Nephron progenitor cell (in vitro differentiated cells): Measurements from ENCODE around the gene MIA2.

Experiments used
- DNase-seq: peaks from one replicate; pipeline ENCODE4 v3.0.0; 2021
- H3K27ac Mint-ChIP-seq: 2 replicates; pipeline ENCODE4 v1.8.0; 2021; ENCODE audit warnings: mild to moderate bottlenecking, moderate library complexity, mixed read lengths
- H3K27me3 Mint-ChIP-seq: 2 replicates; pipeline ENCODE4 v1.8.0; 2021; ENCODE audit warnings: mild to moderate bottlenecking, low read depth, mixed read lengths; ENCODE audit not compliant: poor library complexity
- H3K36me3 Mint-ChIP-seq: 2 replicates; pipeline ENCODE4 v1.8.0; 2021; ENCODE audit warnings: low read depth, mixed read lengths
- H3K4me1 Mint-ChIP-seq: 2 replicates; pipeline ENCODE4 v1.8.0; 2021; ENCODE audit warnings: mixed read lengths
- H3K4me3 Mint-ChIP-seq: 2 replicates; pipeline ENCODE4 v1.8.0; 2021; ENCODE audit warnings: mild to moderate bottlenecking, moderate library complexity, mixed read lengths
- H3K9me3 Mint-ChIP-seq: 2 replicates; pipeline ENCODE4 v1.8.0; 2021; ENCODE audit warnings: mild to moderate bottlenecking, moderate library complexity, mixed read lengths
- CTCF ChIP-seq: fragments of 200-600 bp; sonication (generic); IDR thresholded peaks from 2 replicates; pipeline ENCODE4 v1.5.0; 2021; ENCODE audit warnings: antibody characterized with exemption

Gene MIA2

GRCh38 chr14:39393289-39393688, 159.6 kb downstream of the MIA2 start:
- TF ChIP-seq CTCF = no peak
- H3K27me3 Mint-ChIP-seq = no peaks in the 10 kb centered on the region
- DNase-seq = no peak
- H3K27ac Mint-ChIP-seq = no peak overlapping the region
- H3K9me3 Mint-ChIP-seq = no peaks in the 10 kb centered on the region
- H3K36me3 Mint-ChIP-seq = peaks cover 16% of the 10 kb centered on the region
- no peak overlapping the region for H3K4me3 Mint-ChIP-seq
- H3K4me1 Mint-ChIP-seq = peaks cover 13% of the 10 kb centered on the region

- TF ChIP-seq CTCF = no peak
- Mint-ChIP-seq H3K27ac (no peak overlapping the region), H3K36me3 (peaks cover 21% of the 10 kb centered on the region), H3K9me3 (no peaks in the 10 kb centered on the region), H3K27me3 (no peaks in the 10 kb centered on the region), H3K4me3 (no peak overlapping the region), H3K4me1 (no peaks in the 10 kb centered on the region)
- DNase-seq = no peak
Measured at GRCh38 chr14:39395555-39396254, 162.0 kb downstream of the MIA2 start.

GRCh38 chr14:39396448-39396847, 162.7 kb downstream of the MIA2 start:
- H3K9me3 Mint-ChIP-seq = no peaks in the 10 kb centered on the region
- no peak for DNase-seq
- H3K36me3 Mint-ChIP-seq = peaks cover 28% of the 10 kb centered on the region
- no peak overlapping the region for H3K4me3 Mint-ChIP-seq
- TF ChIP-seq CTCF = no peak
- H3K4me1 Mint-ChIP-seq = no peaks in the 10 kb centered on the region
- H3K27me3 Mint-ChIP-seq = no peaks in the 10 kb centered on the region
- H3K27ac Mint-ChIP-seq = no peak overlapping the region

- H3K4me1 Mint-ChIP-seq = no peaks in the 10 kb centered on the region
- no peak for DNase-seq
- no peak overlapping the region for H3K27ac Mint-ChIP-seq
- H3K36me3 Mint-ChIP-seq = peaks cover 36% of the 10 kb centered on the region
- peaks cover 4% of the 10 kb centered on the region for H3K9me3 Mint-ChIP-seq
- H3K27me3 Mint-ChIP-seq = no peaks in the 10 kb centered on the region
- H3K4me3 Mint-ChIP-seq = no peak overlapping the region
- TF ChIP-seq CTCF = no peak
Measured at GRCh38 chr14:39398382-39398781, 164.7 kb downstream of the MIA2 start.

GRCh38 chr14:39406560-39406959, 172.8 kb downstream of the MIA2 start:
- peaks cover 51% of the 10 kb centered on the region for H3K36me3 Mint-ChIP-seq

More at GRCh38 chr14:39406560-39406959, 172.8 kb downstream of the MIA2 start:
- Mint-ChIP-seq H3K4me3 (no peak overlapping the region), H3K4me1 (no peaks in the 10 kb centered on the region), H3K27me3 (peaks cover 9% of the 10 kb centered on the region), H3K9me3 (peaks cover 64% of the 10 kb centered on the region), H3K27ac (no peak overlapping the region)
- DNase-seq = no peak
- no peak for TF ChIP-seq CTCF
